ENCODE data around the gene POLR1C.
"Not testable (repeated sequence)": the region's sequence is repeated elsewhere in the genome, so short reads cannot be mapped to it uniquely, and the experiment has no call there.

POLR1C gene

DNA sequence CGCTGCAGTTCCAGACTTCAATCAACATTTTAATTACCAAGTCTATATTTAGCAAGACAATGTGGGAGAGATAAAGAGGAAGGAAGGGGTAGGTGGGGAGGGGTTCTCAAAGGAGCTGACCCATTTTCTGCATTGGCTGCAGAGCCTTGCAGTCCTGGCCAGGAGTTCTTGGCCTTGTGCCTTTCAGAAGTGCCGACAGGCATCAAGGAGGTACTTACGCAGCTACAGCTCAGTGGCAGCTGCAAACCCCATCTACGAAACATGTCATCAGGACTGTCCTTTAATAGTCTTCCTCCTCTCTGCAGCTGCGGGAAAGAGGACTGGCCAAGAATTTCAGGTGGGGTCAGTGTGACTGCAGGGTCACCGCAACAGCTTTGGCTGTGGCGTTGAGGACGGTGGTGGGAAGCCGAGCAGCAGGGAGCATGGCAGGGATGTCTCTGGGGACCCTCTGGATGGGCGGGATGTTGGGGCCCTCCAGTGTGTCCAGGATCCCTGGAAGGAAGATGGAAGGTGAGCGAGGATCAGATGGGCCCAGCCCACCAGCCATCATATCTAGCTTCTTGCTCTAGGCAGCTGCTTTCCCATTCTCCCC, 5.0 kb upstream of the POLR1C start:
- DNase-seq: no peak

- DNase-seq: no peak
Observed at GRCh38 chr6:43515808-43516207, 1.1 kb upstream of the POLR1C start.

- DNase-seq: no peak
Observed at GRCh38 chr6:43516367-43516696, 557 bp upstream of the POLR1C start.

GRCh38 chr6:43517505-43518357, 842 bp downstream of the POLR1C start:
- no peak for DNase-seq

DNA sequence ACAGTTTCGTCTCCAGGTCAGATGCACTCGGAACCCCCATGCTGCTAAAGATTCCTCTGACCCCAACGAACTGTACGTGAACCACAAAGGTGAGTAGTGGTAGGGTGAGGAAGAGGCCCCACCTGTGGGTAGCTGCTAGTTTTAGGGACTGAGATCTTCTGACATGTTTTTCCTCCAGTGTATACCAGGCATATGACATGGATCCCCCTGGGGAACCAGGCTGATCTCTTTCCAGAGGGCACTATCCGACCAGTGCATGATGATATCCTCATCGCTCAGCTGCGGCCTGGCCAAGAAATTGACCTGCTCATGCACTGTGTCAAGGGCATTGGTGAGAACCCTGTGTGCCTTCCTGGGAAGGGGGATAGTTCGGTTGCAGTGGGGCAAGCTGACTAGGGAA, 3.2 kb downstream of the POLR1C start:
- DNase-seq: no peak

- no peak for DNase-seq
Observed at GRCh38 chr6:43521836-43522235, 4.9 kb downstream of the POLR1C start.

- DNase-seq: no peak
Observed at GRCh38 chr6:43522547-43523261, 5.8 kb downstream of the POLR1C start.

DNA sequence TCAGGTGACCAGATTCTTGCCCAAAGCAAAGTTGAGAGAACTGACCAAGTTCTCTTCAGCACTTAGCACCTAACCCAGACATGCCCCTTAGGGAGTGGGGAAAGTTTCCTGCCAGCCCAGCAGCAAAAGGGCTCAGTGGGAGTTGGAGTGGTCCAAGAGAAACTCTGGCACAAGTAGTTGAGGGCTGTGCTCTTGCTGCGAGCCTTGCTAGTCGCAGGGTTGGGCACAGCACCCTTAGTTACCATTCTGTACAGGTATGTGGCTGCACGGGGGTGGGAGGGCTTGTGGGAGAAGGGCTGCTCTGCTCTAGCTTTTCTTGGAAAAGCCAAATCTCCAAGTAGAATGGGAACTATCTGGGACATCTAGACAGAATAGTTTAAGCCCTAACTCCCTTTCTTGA, 6.4 kb downstream of the POLR1C start:
- DNase-seq: no peak

DNA sequence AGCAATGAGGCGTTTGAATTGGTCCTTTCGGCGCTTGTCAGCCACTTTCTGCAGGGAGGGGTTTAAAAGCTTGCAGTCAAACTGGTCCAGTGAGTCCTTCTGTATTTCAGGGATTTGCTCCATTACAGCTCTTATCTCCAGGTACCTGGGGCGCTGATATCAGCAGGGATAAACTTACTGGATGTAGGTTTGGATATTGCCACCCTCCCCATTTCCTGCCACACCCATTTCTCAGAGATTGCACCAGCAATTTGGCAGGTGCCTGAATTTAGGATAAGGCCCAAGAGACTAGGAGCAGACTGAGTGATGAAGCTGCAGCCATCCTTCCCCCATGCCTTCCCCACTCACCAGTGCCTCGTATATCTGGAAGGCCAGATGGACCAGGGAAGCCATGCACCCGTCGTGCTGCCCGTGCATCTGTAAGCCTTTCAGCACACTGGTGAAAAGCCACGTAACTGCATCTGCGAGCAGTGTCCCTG, 7.6 kb downstream of the POLR1C start:
- DNase-seq: no peak

- no peak for DNase-seq
Observed at GRCh38 chr6:43532201-43532600, 15.3 kb downstream of the POLR1C start.

GRCh38 chr6:43538986-43539385, 22.1 kb downstream of the POLR1C start:
- DNase-seq: not testable (repeated sequence)

- not testable (repeated sequence) for DNase-seq
Observed at GRCh38 chr6:43539409-43539808, 22.5 kb downstream of the POLR1C start.

- no peak for DNase-seq
Observed at GRCh38 chr6:43540507-43540906, 23.6 kb downstream of the POLR1C start.

- no peak for DNase-seq
Observed at GRCh38 chr6:43541774-43542471, 25.0 kb downstream of the POLR1C start.

GRCh38 chr6:43544461-43544860, 27.6 kb downstream of the POLR1C start:
- DNase-seq: no peak

GRCh38 chr6:43547222-43547621, 30.3 kb downstream of the POLR1C start:
- no peak for DNase-seq

- DNase-seq: not testable (repeated sequence)
Observed at GRCh38 chr6:43557620-43558019, 40.7 kb downstream of the POLR1C start.

DNA sequence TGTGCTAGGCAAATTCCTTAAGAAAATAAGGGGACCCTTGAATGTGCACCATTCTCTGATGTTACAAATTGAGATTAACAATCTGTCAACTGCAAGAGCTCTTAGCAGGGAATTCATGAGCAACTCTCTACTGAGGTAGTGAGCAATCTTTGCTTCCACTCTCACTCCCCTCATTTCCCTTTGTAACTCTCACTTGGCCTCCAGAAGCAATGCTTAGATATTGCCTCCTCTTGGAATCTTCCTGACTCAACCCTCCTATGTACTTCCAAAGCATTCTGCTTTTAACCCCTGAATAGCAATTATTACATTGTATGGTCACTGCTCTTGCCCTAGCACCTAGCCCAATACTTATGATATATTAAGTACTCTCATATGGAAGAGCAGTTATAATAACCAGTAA, 42.4 kb downstream of the POLR1C start:
- no peak for DNase-seq

- DNase-seq: no peak
Observed at GRCh38 chr6:43570876-43571441, 54.1 kb downstream of the POLR1C start.

Data from activated CD4-positive, CD25-positive, alpha-beta regulatory T cell treated with anti-CD3 and anti-CD28 coated beads, Interleukin-2, amount 50 U/mL, for 72 hours (primary cell).